ENCODE data around the gene POLR1F.

DNA sequence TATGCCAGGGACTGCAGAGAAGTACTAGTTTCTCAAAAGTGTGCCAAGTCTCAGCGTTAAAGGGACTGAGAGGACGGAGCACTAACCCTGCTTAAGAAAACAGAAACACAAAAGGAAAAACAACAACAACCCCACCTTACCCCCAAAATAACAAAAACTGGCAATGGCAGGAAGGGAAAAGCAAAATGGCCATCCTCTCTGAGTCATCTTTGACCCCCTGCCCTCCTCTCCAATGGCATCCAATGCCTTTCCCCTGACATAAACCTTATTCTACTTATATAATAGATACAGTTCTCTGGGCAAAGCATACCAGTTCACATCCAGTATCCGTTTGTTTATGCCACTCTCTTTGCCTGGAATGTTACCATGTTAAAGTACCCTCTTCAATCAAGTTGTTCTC lies 1.6 kb downstream of the POLR1F start:
- TF ChIP-seq, protein P1, sequence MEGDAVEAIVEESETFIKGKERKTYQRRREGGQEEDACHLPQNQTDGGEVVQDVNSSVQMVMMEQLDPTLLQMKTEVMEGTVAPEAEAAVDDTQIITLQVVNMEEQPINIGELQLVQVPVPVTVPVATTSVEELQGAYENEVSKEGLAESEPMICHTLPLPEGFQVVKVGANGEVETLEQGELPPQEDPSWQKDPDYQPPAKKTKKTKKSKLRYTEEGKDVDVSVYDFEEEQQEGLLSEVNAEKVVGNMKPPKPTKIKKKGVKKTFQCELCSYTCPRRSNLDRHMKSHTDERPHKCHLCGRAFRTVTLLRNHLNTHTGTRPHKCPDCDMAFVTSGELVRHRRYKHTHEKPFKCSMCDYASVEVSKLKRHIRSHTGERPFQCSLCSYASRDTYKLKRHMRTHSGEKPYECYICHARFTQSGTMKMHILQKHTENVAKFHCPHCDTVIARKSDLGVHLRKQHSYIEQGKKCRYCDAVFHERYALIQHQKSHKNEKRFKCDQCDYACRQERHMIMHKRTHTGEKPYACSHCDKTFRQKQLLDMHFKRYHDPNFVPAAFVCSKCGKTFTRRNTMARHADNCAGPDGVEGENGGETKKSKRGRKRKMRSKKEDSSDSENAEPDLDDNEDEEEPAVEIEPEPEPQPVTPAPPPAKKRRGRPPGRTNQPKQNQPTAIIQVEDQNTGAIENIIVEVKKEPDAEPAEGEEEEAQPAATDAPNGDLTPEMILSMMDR (IDR thresholded peaks at IDR 0.05), result no peak
- TF ChIP-seq POLR2A (IDR thresholded peaks at IDR 0.05), result no peak
